HG03521 (cell line): ENCODE data around the gene ASAP2.

Source experiments
- ATAC-seq: cut with Tn5 transposase; IDR thresholded peaks from one replicate; pipeline ENCODE4 v1.9.1; 2021; ENCODE audit warnings: mild to moderate bottlenecking, moderate library complexity; ENCODE audit not compliant: unreplicated experiment

The ASAP2 gene

GRCh38 chr2:9291866-9292265 lies 85.3 kb downstream of the ASAP2 start:
- no peak for ATAC-seq

GRCh38 chr2:9292426-9292825 lies 85.8 kb downstream of the ASAP2 start:
- ATAC-seq = no peak

GRCh38 chr2:9294764-9295163 lies 88.2 kb downstream of the ASAP2 start:
- ATAC-seq = no peak

- ATAC-seq = no peak
Observed at GRCh38 chr2:9296559-9296958, 89.9 kb downstream of the ASAP2 start.

- no peak for ATAC-seq
Observed at GRCh38 chr2:9297156-9297555, 90.5 kb downstream of the ASAP2 start.

GRCh38 chr2:9297807-9298206 lies 91.2 kb downstream of the ASAP2 start:
- ATAC-seq = no peak

GRCh38 chr2:9298583-9298982 lies 92.0 kb downstream of the ASAP2 start:
- no peak for ATAC-seq

- no peak for ATAC-seq
Observed at GRCh38 chr2:9299161-9300100, 92.8 kb downstream of the ASAP2 start.

GRCh38 chr2:9300214-9300613 lies 93.6 kb downstream of the ASAP2 start:
- ATAC-seq = no peak

GRCh38 chr2:9300829-9301453 lies 94.3 kb downstream of the ASAP2 start:
- no peak for ATAC-seq

GRCh38 chr2:9302755-9303154 lies 96.1 kb downstream of the ASAP2 start:
- ATAC-seq = no peak

GRCh38 chr2:9303528-9304225 lies 97.1 kb downstream of the ASAP2 start:
- ATAC-seq = no peak

GRCh38 chr2:9306911-9307310 lies 100.3 kb downstream of the ASAP2 start:
- ATAC-seq = no peak

- no peak for ATAC-seq
Observed at GRCh38 chr2:9307535-9307934, 100.9 kb downstream of the ASAP2 start.

- ATAC-seq = no peak
Observed at GRCh38 chr2:9308186-9308955, 101.8 kb downstream of the ASAP2 start.

- ATAC-seq = no peak
Observed at GRCh38 chr2:9309147-9309546, 102.5 kb downstream of the ASAP2 start.

GRCh38 chr2:9310377-9310776 lies 103.8 kb downstream of the ASAP2 start:
- ATAC-seq = no peak

GRCh38 chr2:9310798-9311197 lies 104.2 kb downstream of the ASAP2 start:
- no peak for ATAC-seq

- ATAC-seq = no peak
Observed at GRCh38 chr2:9311488-9311887, 104.9 kb downstream of the ASAP2 start.

- ATAC-seq = no peak
Observed at GRCh38 chr2:9312591-9312990, 106.0 kb downstream of the ASAP2 start.

GRCh38 chr2:9313443-9313842 lies 106.8 kb downstream of the ASAP2 start:
- no peak for ATAC-seq
